HFF-Myc (cell line): ENCODE data around the gene ZNF224.

Experiments used
- DNase-seq: peaks from one replicate; pipeline ENCODE4 v3.0.0-alpha.2; 2011; ENCODE audit warnings: low read depth; ENCODE audit errors: extremely low read depth
- H3K4me3 ChIP-seq: replicated peaks from 2 replicates; pipeline ENCODE4 v1.5.1; 2011; ENCODE audit warnings: low read depth, mild to moderate bottlenecking, control low read depth, low read length
- CTCF ChIP-seq: IDR thresholded peaks from 2 replicates; pipeline ENCODE4 v1.5.1; 2012; ENCODE audit warnings: mild to moderate bottlenecking, low read depth, low read length, control low read depth; ENCODE audit errors: missing control alignments

ZNF224 gene

GRCh38 chr19:44131955-44132354, 37.8 kb downstream of the ZNF224 start:
- no peak overlapping the region for H3K4me3 ChIP-seq
- no peak for DNase-seq
- no peak for TF ChIP-seq CTCF

- peak; percentile 45 for DNase-seq
- peak; percentile 7 for TF ChIP-seq CTCF
- H3K4me3 ChIP-seq: peak within 1 kb of the TSS; percentile 67
Observed at GRCh38 chr19:44141191-44142058, 47.3 kb downstream of the ZNF224 start, which contains the start of gene ZNF234. Gene ZNF234, plus strand, starts transcription at chr19:44141554. Its CDS starts 3,079 bp downstream, at chr19:44144633.

GRCh38 chr19:44142059-44142433, 47.9 kb downstream of the ZNF224 start:
- no peak for TF ChIP-seq CTCF
- H3K4me3 ChIP-seq: peak overlapping the region; percentile 67
- DNase-seq: no peak

GRCh38 chr19:44149776-44150175, 55.6 kb downstream of the ZNF224 start:
- TF ChIP-seq CTCF: no peak
- no peak for DNase-seq
- no peak overlapping the region for H3K4me3 ChIP-seq

- DNase-seq: no peak
- TF ChIP-seq CTCF: no peak
- no peak overlapping the region for H3K4me3 ChIP-seq
Observed at GRCh38 chr19:44151491-44151890, 57.3 kb downstream of the ZNF224 start.

- no peak for DNase-seq
- H3K4me3 ChIP-seq: no peak overlapping the region
- TF ChIP-seq CTCF: no peak
Observed at GRCh38 chr19:44156475-44156874, 62.3 kb downstream of the ZNF224 start.
